Mesothelial cell of epicardium (in vitro differentiated cells): ENCODE measurements around the gene RYR3. TPM values are rescaled to one million over a fixed set of nuclear protein-coding genes. Genes with fewer than 3 reads are reported as not detected.

ENCODE experiments used
- DNase-seq, 2 experiments: peaks; one replicate each; pipeline ENCODE4 v3.0.0; 2021; ENCODE audit warnings: low spot score in 2 of 2; ENCODE audit not compliant: unreplicated experiment in 2 of 2
- H3K27ac Mint-ChIP-seq: 2 replicates; pipeline ENCODE4 v1.8.0; 2021; ENCODE audit warnings: mixed read lengths
- H3K27me3 Mint-ChIP-seq: 2 replicates; pipeline ENCODE4 v1.8.0; 2021; ENCODE audit warnings: low read depth, mixed read lengths
- H3K36me3 Mint-ChIP-seq: 2 replicates; pipeline ENCODE4 v1.8.0; 2021; ENCODE audit warnings: mixed read lengths
- H3K4me1 Mint-ChIP-seq: 2 replicates; pipeline ENCODE4 v1.8.0; 2021; ENCODE audit warnings: mixed read lengths
- H3K4me3 Mint-ChIP-seq: 2 replicates; pipeline ENCODE4 v1.8.0; 2021; ENCODE audit warnings: mild to moderate bottlenecking, moderate library complexity, mixed read lengths
- H3K9me3 Mint-ChIP-seq: 2 replicates; pipeline ENCODE4 v1.8.0; 2021; ENCODE audit warnings: mixed read lengths
- CTCF ChIP-seq: fragments of 200-600 bp; sonication (generic); IDR thresholded peaks from one replicate; pipeline ENCODE4 v1.5.0; 2021; ENCODE audit warnings: antibody characterized with exemption; ENCODE audit not compliant: unreplicated experiment
- total RNA-seq: library from RNA; stranded (reverse); gene quantifications from 3 replicates; pipeline ENCODE4 v1.2.1, GENCODE V29; 2021

The RYR3 gene
- total RNA-seq, 1 donor from 2014 or later: 3.8 TPM

- no peaks in the 10 kb centered on the region for H3K27me3 Mint-ChIP-seq
- H3K9me3 Mint-ChIP-seq: no peaks in the 10 kb centered on the region
- no peak for TF ChIP-seq CTCF
- no peak overlapping the region for H3K4me3 Mint-ChIP-seq
- no peaks in the 10 kb centered on the region for H3K4me1 Mint-ChIP-seq
- peaks cover 10% of the 10 kb centered on the region for H3K36me3 Mint-ChIP-seq
- DNase-seq: no peak
- no peak overlapping the region for H3K27ac Mint-ChIP-seq
These were observed 550.0 kb downstream of the RYR3 start for GRCh38 chr15:33860754-33861153.

- H3K27ac Mint-ChIP-seq: no peak overlapping the region
- H3K4me3 Mint-ChIP-seq: no peak overlapping the region
- no peaks in the 10 kb centered on the region for H3K27me3 Mint-ChIP-seq
- peaks cover 2% of the 10 kb centered on the region for H3K36me3 Mint-ChIP-seq
- TF ChIP-seq CTCF: no peak
- no peaks in the 10 kb centered on the region for H3K9me3 Mint-ChIP-seq
- H3K4me1 Mint-ChIP-seq: peaks cover 16% of the 10 kb centered on the region
- DNase-seq: no peak
These were observed 553.8 kb downstream of the RYR3 start for GRCh38 chr15:33864360-33865075.

- H3K36me3 Mint-ChIP-seq: peaks cover 2% of the 10 kb centered on the region
- no peak overlapping the region for H3K27ac Mint-ChIP-seq
- no peak overlapping the region for H3K4me3 Mint-ChIP-seq
These were observed 554.6 kb downstream of the RYR3 start for GRCh38 chr15:33865416-33865815.

GRCh38 chr15:33866101-33866737, 555.5 kb downstream of the RYR3 start:
- no peak for DNase-seq
- Mint-ChIP-seq H3K36me3 (peaks cover 2% of the 10 kb centered on the region), H3K4me1 (peaks cover 19% of the 10 kb centered on the region), H3K4me3 (no peak overlapping the region), H3K9me3 (no peaks in the 10 kb centered on the region), H3K27ac (no peak overlapping the region), H3K27me3 (no peaks in the 10 kb centered on the region)
- TF ChIP-seq CTCF: no peak

More at GRCh38 chr15:33865416-33865815, 554.6 kb downstream of the RYR3 start:
- no peaks in the 10 kb centered on the region for H3K27me3 Mint-ChIP-seq
- peaks cover 19% of the 10 kb centered on the region for H3K4me1 Mint-ChIP-seq
- no peaks in the 10 kb centered on the region for H3K9me3 Mint-ChIP-seq
- no peak for DNase-seq
- no peak for TF ChIP-seq CTCF

- TF ChIP-seq CTCF: no peak
- DNase-seq: no peak
These were observed 561.2 kb downstream of the RYR3 start for GRCh38 chr15:33871980-33872379.

More at GRCh38 chr15:33871980-33872379, 561.2 kb downstream of the RYR3 start:
- Mint-ChIP-seq H3K27me3 (no peaks in the 10 kb centered on the region), H3K4me3 (no peak overlapping the region), H3K9me3 (no peaks in the 10 kb centered on the region), H3K36me3 (no peaks in the 10 kb centered on the region), H3K27ac (no peak overlapping the region), H3K4me1 (peaks cover 15% of the 10 kb centered on the region)
